AG04450 (cell line): ENCODE data around the gene ALDOB. TPM values are rescaled to one million over a fixed set of nuclear protein-coding genes. Genes with fewer than 3 reads are reported as not detected.

ENCODE experiments used
- CTCF ChIA-PET: fragments of 300-600, 350-600 bp; formaldehyde crosslinking; extraction: SDS; loops from one replicate; lab custom pipeline; 2022; ENCODE audit warnings: antibody characterized with exemption, inconsistent platforms; lab: Charles Lee
- POLR2A ChIA-PET: fragments of 350-600 bp; formaldehyde crosslinking; extraction: SDS; loops from one replicate; lab custom pipeline; 2021; ENCODE audit warnings: antibody characterized with exemption, inconsistent platforms; lab: Yijun Ruan, JAX
- DNase-seq: peaks from one replicate; pipeline ENCODE4 v3.0.0-alpha.2; 2011; ENCODE audit warnings: low read depth, low spot score
- H3K27ac ChIP-seq: one replicate; pipeline ENCODE4 v1.5.1; 2012; ENCODE audit warnings: low read depth, low read length, control low read depth
- H3K27me3 ChIP-seq: one replicate; pipeline ENCODE4 v1.6.0; 2012; ENCODE audit warnings: low read length; ENCODE audit not compliant: control insufficient read depth, insufficient read depth
- H3K4me3 ChIP-seq: 2 replicates; pipeline ENCODE4 v1.5.1; 2011; ENCODE audit warnings: mild to moderate bottlenecking, low read depth, low read length, control low read depth
- H3K9me3 ChIP-seq: 2 replicates; pipeline ENCODE4 v1.5.1; 2012; ENCODE audit warnings: low read length; ENCODE audit not compliant: control insufficient read depth, insufficient read depth
- polyA plus RNA-seq: library from polyadenylated mRNA; depleted of rRNA; stranded (reverse); fragments of >200 nt; gene quantifications from 2 replicates; pipeline ENCODE4 v1.2.3, GENCODE V29; 2011
- TF ChIP-seq, protein P1 (sequence below): IDR thresholded peaks from 2 replicates; pipeline ENCODE4 v1.5.1; 2011; ENCODE audit warnings: low read depth, low read length, control low read depth, inconsistent platforms

The ALDOB gene
- polyA plus RNA-seq, 1 experiment: not detected

DNA sequence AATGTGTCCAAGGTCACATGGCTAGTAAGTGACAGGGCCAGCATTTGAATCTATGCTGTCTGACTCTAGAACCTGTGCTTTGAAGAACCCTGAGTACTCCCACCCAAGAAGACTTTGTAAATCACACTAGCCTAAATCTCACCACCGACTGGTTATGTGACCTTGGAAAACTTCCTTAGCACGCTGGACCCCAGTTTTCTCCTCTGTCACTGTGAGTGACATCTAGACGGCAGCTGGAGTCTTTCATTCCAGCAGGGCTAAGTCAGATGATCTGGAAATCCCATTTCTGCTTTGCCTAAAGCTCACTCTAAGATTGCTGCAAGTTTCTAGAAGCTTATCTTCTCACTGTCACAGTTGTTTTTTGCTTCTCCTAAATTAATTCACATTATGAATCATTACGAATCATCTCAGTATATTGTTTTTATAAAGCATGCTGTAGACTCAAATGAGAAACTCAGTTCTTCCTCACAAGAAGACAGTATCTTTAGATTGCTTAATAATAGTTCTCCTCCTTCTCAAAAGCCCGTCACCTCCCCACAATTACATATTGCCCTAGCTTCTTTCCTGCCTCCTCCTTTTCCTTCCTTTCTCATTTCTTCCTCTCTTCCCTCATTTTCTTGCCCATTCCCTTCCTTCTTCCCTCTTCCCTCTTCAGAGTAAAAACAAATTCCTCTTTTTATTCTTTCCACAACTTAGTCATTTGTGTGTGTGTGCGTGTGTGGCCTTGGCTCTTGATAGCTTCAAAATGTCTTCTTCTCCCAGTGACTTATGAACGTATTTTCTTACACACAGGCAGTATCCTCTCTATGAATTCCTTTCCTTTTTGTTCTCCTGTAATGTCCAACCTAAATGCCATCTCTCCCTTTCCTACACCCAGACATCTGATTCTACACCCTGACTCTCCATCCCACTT lies 16.8 kb downstream of the ALDOB start:
- H3K27me3 ChIP-seq: no peaks in the 10 kb centered on the region
- DNase-seq: no peak
- H3K4me3 ChIP-seq: no peak overlapping the region
- TF ChIP-seq, protein P1, sequence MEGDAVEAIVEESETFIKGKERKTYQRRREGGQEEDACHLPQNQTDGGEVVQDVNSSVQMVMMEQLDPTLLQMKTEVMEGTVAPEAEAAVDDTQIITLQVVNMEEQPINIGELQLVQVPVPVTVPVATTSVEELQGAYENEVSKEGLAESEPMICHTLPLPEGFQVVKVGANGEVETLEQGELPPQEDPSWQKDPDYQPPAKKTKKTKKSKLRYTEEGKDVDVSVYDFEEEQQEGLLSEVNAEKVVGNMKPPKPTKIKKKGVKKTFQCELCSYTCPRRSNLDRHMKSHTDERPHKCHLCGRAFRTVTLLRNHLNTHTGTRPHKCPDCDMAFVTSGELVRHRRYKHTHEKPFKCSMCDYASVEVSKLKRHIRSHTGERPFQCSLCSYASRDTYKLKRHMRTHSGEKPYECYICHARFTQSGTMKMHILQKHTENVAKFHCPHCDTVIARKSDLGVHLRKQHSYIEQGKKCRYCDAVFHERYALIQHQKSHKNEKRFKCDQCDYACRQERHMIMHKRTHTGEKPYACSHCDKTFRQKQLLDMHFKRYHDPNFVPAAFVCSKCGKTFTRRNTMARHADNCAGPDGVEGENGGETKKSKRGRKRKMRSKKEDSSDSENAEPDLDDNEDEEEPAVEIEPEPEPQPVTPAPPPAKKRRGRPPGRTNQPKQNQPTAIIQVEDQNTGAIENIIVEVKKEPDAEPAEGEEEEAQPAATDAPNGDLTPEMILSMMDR: no peak
- ChIA-PET POLR2A (no interaction called here), CTCF (no interaction called here)
- H3K27ac ChIP-seq: no peak overlapping the region
- peaks cover under 1% of the 10 kb centered on the region; the same call in 1 of the 2 replicates for H3K9me3 ChIP-seq

DNA sequence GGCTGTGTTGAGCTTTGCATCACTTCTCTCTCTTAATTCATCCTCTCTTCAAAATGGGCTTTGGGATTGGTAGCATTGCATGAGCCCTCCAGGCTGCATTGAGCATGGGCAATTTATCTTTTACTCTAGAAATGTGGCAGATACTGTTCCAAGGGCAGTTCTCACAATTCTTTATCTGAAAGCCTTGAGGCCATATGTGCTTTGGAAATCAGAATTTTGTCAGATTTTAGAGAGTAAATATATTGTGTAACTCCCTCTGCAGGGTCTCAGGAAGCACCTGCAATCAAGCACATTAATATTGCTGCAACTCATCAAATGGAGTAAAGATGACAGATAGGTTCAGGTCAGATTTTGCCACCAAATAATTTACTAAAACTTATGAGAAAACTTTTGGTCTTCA lies 17.6 kb downstream of the ALDOB start:
- no peak for DNase-seq
- CTCF ChIA-PET: no interaction called here
- Histone ChIP-seq H3K9me3 (peaks cover 2% of the 10 kb centered on the region; the same call in 1 of the 2 replicates), H3K27ac (no peak overlapping the region), H3K4me3 (no peak overlapping the region), H3K27me3 (no peaks in the 10 kb centered on the region)
- TF ChIP-seq, protein P1: no peak
- POLR2A ChIA-PET: no interaction called here

DNA sequence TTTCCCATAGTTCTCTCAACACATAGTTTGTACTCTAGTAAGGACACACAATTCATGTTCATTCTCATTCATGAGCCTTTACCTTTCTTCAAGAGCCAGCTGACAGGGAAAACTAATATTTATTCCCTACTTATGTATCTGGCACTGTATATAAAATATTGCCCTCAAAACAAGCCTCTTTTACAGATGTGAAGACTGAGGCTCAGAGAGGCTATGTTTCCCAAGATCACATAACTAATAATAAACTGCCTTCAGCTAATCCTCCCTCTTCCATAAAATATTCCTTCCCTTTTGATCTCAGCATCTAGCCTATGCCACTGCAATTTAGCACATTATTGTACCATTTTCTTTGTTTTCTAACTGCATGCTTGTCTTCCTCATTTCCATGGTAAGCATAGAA lies 18.2 kb downstream of the ALDOB start:
- TF ChIP-seq, protein P1: no peak
- ChIA-PET POLR2A (no interaction called here), CTCF (no interaction called here)
- DNase-seq: no peak
- H3K4me3 ChIP-seq: no peak overlapping the region
- H3K27ac ChIP-seq: no peak overlapping the region
- peaks cover 2% of the 10 kb centered on the region; the same call in 1 of the 2 replicates for H3K9me3 ChIP-seq
- no peaks in the 10 kb centered on the region for H3K27me3 ChIP-seq

DNA sequence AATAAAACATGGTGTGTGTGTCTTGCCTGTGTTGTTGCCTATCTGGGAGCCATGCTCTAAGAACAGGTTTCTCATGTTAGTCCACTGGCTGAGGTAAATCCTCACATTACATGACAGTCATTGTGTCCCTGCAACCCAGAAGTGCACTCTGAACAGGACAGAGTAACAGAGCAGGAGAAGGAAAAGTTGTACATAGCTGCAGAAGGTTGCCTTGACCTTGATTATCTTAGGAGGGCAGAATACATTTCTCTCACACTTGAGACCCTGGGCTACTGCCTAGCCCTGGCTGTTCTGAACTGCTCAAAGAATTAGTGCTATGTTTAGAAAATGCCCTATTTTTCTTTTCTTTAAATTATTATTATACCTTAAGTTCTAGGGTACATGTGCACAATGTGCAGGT lies 20.0 kb downstream of the ALDOB start:
- ChIA-PET POLR2A (no interaction called here), CTCF (no interaction called here)
- DNase-seq: no peak
- H3K4me3 ChIP-seq: no peak overlapping the region
- H3K27me3 ChIP-seq: no peaks in the 10 kb centered on the region
- peaks cover 4% of the 10 kb centered on the region; the same call in 1 of the 2 replicates for H3K9me3 ChIP-seq
- no peak overlapping the region for H3K27ac ChIP-seq
- TF ChIP-seq, protein P1: no peak

DNA sequence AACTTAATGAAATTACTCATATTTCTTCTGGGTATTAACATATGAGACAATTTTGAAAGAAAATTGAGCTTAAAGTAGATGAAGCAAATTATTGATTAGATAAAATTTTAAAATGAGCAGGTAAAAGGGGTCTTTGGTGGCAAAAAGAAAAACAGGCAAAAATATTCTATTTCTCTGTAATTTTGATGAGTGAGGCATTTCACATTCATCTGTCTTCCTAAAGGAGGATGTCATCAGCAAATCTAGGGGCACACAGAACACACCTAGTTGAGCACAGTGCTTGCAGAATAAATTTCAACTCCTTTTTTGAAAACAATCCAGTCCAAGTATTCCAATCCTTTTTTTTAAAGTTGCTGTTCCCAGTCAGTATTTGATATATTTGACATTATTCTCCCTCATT lies 20.7 kb downstream of the ALDOB start:
- TF ChIP-seq, protein P1: no peak
- ChIA-PET CTCF (interaction anchor here (1.1 kb wide), 1 partner anchor 15 kb away, joined by 3 read pairs; no protein-coding TSS in a partner anchor), POLR2A (no interaction called here)
- Histone ChIP-seq H3K27ac (no peak overlapping the region), H3K4me3 (no peak overlapping the region), H3K27me3 (no peaks in the 10 kb centered on the region), H3K9me3 (peaks cover 4% of the 10 kb centered on the region; the same call in 1 of the 2 replicates)
- DNase-seq: no peak
